H9 (cell line): ENCODE measurements around the gene PASK. TPM values are rescaled to one million over a fixed set of nuclear protein-coding genes. Genes with fewer than 3 reads are reported as not detected.

Source experiments
- DNase-seq: peaks from one replicate; pipeline ENCODE4 v3.0.0-alpha.2; 2017
- H2AFZ ChIP-seq: one replicate; pipeline ENCODE4 v1.6.1; 2013; ENCODE audit warnings: mild to moderate bottlenecking, low read length, control low read depth, moderate library complexity
- H2AK5ac ChIP-seq: 2 replicates; pipeline ENCODE4 v1.6.1; 2013; ENCODE audit warnings: low read length, control low read depth, mixed read lengths; ENCODE audit not compliant: insufficient read length
- H2BK120ac ChIP-seq: one replicate; pipeline ENCODE4 v1.6.1; 2013; ENCODE audit warnings: low read depth, mild to moderate bottlenecking, low read length, control low read depth, inconsistent platforms; ENCODE audit not compliant: poor library complexity, severe bottlenecking
- H2BK12ac ChIP-seq: 2 replicates; pipeline ENCODE4 v1.6.1; 2013; ENCODE audit warnings: low read length, control low read depth, mixed read lengths, low read depth; ENCODE audit not compliant: insufficient read length
- H2BK15ac ChIP-seq: 2 replicates; pipeline ENCODE4 v1.6.1; 2013; ENCODE audit warnings: low read depth, low read length, control low read depth
- H2BK20ac ChIP-seq: one replicate; pipeline ENCODE4 v1.6.1; 2013; ENCODE audit warnings: low read depth, mild to moderate bottlenecking, low read length, control low read depth, inconsistent platforms; ENCODE audit not compliant: poor library complexity, severe bottlenecking
- H2BK5ac ChIP-seq: 2 replicates; pipeline ENCODE4 v1.6.1; 2013; ENCODE audit warnings: low read length, control low read depth, mixed read lengths; ENCODE audit not compliant: insufficient read length
- H3K14ac ChIP-seq: 2 replicates; pipeline ENCODE4 v1.6.1; 2013; ENCODE audit warnings: low read length, control low read depth; ENCODE audit not compliant: insufficient read depth
- H3K18ac ChIP-seq: 2 replicates; pipeline ENCODE4 v1.6.1; 2013; ENCODE audit warnings: low read depth, mild to moderate bottlenecking, mixed read lengths, low read length, control low read depth; ENCODE audit not compliant: insufficient read length
- H3K23ac ChIP-seq: 2 replicates; pipeline ENCODE4 v1.6.1; 2013; ENCODE audit warnings: low read length, control low read depth, mixed read lengths, low read depth; ENCODE audit not compliant: insufficient read length
- H3K23me2 ChIP-seq: 2 replicates; pipeline ENCODE4 v1.6.1; 2013; ENCODE audit warnings: low read depth, mild to moderate bottlenecking, mixed read lengths, low read length, control low read depth; ENCODE audit not compliant: insufficient read length, poor library complexity, severe bottlenecking
- H3K27ac ChIP-seq: 2 replicates; pipeline ENCODE4 v1.5.1; 2013; ENCODE audit warnings: low read length, control low read depth, mixed read lengths, low read depth; ENCODE audit not compliant: insufficient read length
- H3K27me3 ChIP-seq: 2 replicates; pipeline ENCODE4 v1.6.1; 2013; ENCODE audit warnings: low read length, control low read depth, inconsistent platforms; ENCODE audit not compliant: insufficient read depth
- H3K4ac ChIP-seq: 2 replicates; pipeline ENCODE4 v1.6.1; 2013; ENCODE audit warnings: low read depth, mild to moderate bottlenecking, control low read depth, inconsistent platforms, low read length, moderate library complexity
- H3K4me1 ChIP-seq: 2 replicates; pipeline ENCODE4 v1.6.1; 2013; ENCODE audit warnings: low read length, control low read depth, inconsistent platforms; ENCODE audit not compliant: insufficient read depth
- H3K4me2 ChIP-seq: 2 replicates; pipeline ENCODE4 v1.6.1; 2013; ENCODE audit warnings: low read length, control low read depth, mixed read lengths; ENCODE audit not compliant: insufficient read length, insufficient read depth
- H3K56ac ChIP-seq: 2 replicates; pipeline ENCODE4 v1.6.1; 2013; ENCODE audit warnings: low read depth, mild to moderate bottlenecking, mixed read lengths, low read length, control low read depth; ENCODE audit not compliant: insufficient read length
- H3K79me1 ChIP-seq: 2 replicates; pipeline ENCODE4 v1.6.1; 2013; ENCODE audit warnings: low read depth, mild to moderate bottlenecking, moderate library complexity, low read length, control low read depth, inconsistent platforms; ENCODE audit not compliant: insufficient read depth, poor library complexity, severe bottlenecking
- H3K79me2 ChIP-seq: 2 replicates; pipeline ENCODE4 v1.6.1; 2013; ENCODE audit warnings: low read length, control low read depth, inconsistent platforms; ENCODE audit not compliant: insufficient read depth
- H3K9ac ChIP-seq: 2 replicates; pipeline ENCODE4 v1.6.1; 2013; ENCODE audit warnings: low read length, control low read depth, mixed read lengths; ENCODE audit not compliant: insufficient read length; ENCODE audit errors: extremely low read depth
- H3K9me3 ChIP-seq: one replicate; pipeline ENCODE4 v1.6.1; 2013; ENCODE audit warnings: low read depth, low read length, inconsistent platforms; ENCODE audit not compliant: control insufficient read depth
- H3T11ph ChIP-seq: one replicate; pipeline ENCODE4 v1.6.1; 2013; ENCODE audit warnings: mild to moderate bottlenecking, low read length, control low read depth, inconsistent platforms
- H4K20me1 ChIP-seq: one replicate; pipeline ENCODE4 v1.6.1; 2013; ENCODE audit not compliant: control insufficient read depth, insufficient read length, insufficient read depth
- H4K5ac ChIP-seq: 2 replicates; pipeline ENCODE4 v1.6.1; 2013; ENCODE audit warnings: low read depth, mild to moderate bottlenecking, mixed read lengths, low read length, control low read depth; ENCODE audit not compliant: insufficient read length
- H4K8ac ChIP-seq: replicated peaks from 2 replicates; pipeline ENCODE4 v1.6.1; 2013; ENCODE audit warnings: low read length, control low read depth, mixed read lengths, low read depth; ENCODE audit not compliant: insufficient read length
- H4K91ac ChIP-seq: 2 replicates; pipeline ENCODE4 v1.6.1; 2013; ENCODE audit warnings: low read depth, mild to moderate bottlenecking, moderate library complexity, mixed read lengths, low read length, control low read depth; ENCODE audit not compliant: insufficient read length
- H3K27ac Mint-ChIP-seq, 3 experiments: 2 replicates in 2 of 3; 3 replicates in 1 of 3; pipeline ENCODE4 v1.8.0; 2020 to 2021; ENCODE audit warnings: mixed read lengths in 3 of 3, mild to moderate bottlenecking in 1 of 3, moderate library complexity in 1 of 3
- H3K27me3 Mint-ChIP-seq: 2 replicates; pipeline ENCODE4 v1.8.0; 2021; ENCODE audit warnings: low read depth, mild to moderate bottlenecking, moderate library complexity, mixed read lengths
- H3K36me3 Mint-ChIP-seq, 3 experiments: 2 replicates in 2 of 3; 3 replicates in 1 of 3; pipeline ENCODE4 v1.8.0; 2020 to 2021; ENCODE audit warnings: low read depth in 3 of 3, mixed read lengths in 3 of 3; ENCODE audit not compliant: insufficient read depth in 1 of 3
- H3K4me1 Mint-ChIP-seq, 2 experiments: 2 replicates each; pipeline ENCODE4 v1.8.0; 2020; ENCODE audit warnings: mixed read lengths in 2 of 2
- H3K4me3 Mint-ChIP-seq, 2 experiments: 2 replicates in 1 of 2; 3 replicates in 1 of 2; pipeline ENCODE4 v1.8.0; 2020 to 2021; ENCODE audit warnings: mild to moderate bottlenecking in 2 of 2, mixed read lengths in 2 of 2, moderate library complexity in 1 of 2
- H3K9me3 Mint-ChIP-seq, 2 experiments: 2 replicates in 1 of 2; 3 replicates in 1 of 2; pipeline ENCODE4 v1.8.0; 2020; ENCODE audit warnings: mild to moderate bottlenecking in 2 of 2, mixed read lengths in 2 of 2, moderate library complexity in 1 of 2
- WGBS: extraction: QIAGEN DNeasy Blood & Tissue Kit; methylation state at CpG from one replicate; pipeline ENCODE4 v1.1.7; 2013; ENCODE audit warnings: missing lambda C conversion rate, low lambda C conversion rate, mixed read lengths; ENCODE audit not compliant: insufficient read length; ENCODE audit errors: extremely low coverage; 5-methylcytosine and 5-hydroxymethylcytosine counted together
- total RNA-seq: library from RNA; stranded (reverse); gene quantifications from 2 replicates; pipeline ENCODE4 v1.2.1, GENCODE V29; 2021
- TF ChIP-seq, protein P1 (sequence below): fragments of 200-600 bp; sonication (generic); conservative IDR thresholded peaks from 3 replicates; pipeline ENCODE4 v1.8.0; 2021; ENCODE audit warnings: antibody characterized with exemption, mild to moderate bottlenecking

Gene PASK
- total RNA-seq, 1 experiment from 2014 or later = 68.0 TPM

GRCh38 chr2:241068136-241068941 is 80.9 kb downstream of the PASK start:
- H3K79me2 ChIP-seq = no peaks in the 10 kb centered on the region
- H3K27me3 ChIP-seq = no peaks in the 10 kb centered on the region
- no peak overlapping the region for H4K5ac ChIP-seq
- H2BK15ac ChIP-seq = no peak overlapping the region
- no peaks in the 10 kb centered on the region for H3K4me1 ChIP-seq
- H3K23me2 ChIP-seq = no peaks in the 10 kb centered on the region
- no peak overlapping the region for H2BK5ac ChIP-seq
- Mint-ChIP-seq H3K4me3 (no peak overlapping the region), H3K27me3 (no peaks in the 10 kb centered on the region; the same call in 1 of the 2 replicates), H3K36me3 (no peaks in the 10 kb centered on the region), H3K4me1 (peaks cover 2 to 9% of the 10 kb centered on the region in 2 experiments; a peak in 3 of 4 replicates), H3K27ac (no peak overlapping the region; a peak in 1 of 7 replicates), H3K9me3 (no peaks in the 10 kb centered on the region)
- no peak overlapping the region for H3K4ac ChIP-seq
- H3K14ac ChIP-seq = no peak overlapping the region
- H4K8ac ChIP-seq = no peak overlapping the region
- TF ChIP-seq, protein P1, sequence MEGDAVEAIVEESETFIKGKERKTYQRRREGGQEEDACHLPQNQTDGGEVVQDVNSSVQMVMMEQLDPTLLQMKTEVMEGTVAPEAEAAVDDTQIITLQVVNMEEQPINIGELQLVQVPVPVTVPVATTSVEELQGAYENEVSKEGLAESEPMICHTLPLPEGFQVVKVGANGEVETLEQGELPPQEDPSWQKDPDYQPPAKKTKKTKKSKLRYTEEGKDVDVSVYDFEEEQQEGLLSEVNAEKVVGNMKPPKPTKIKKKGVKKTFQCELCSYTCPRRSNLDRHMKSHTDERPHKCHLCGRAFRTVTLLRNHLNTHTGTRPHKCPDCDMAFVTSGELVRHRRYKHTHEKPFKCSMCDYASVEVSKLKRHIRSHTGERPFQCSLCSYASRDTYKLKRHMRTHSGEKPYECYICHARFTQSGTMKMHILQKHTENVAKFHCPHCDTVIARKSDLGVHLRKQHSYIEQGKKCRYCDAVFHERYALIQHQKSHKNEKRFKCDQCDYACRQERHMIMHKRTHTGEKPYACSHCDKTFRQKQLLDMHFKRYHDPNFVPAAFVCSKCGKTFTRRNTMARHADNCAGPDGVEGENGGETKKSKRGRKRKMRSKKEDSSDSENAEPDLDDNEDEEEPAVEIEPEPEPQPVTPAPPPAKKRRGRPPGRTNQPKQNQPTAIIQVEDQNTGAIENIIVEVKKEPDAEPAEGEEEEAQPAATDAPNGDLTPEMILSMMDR = no peak
- H2BK120ac ChIP-seq = no peak overlapping the region
- H3K56ac ChIP-seq = no peak overlapping the region
- no peak overlapping the region for H4K91ac ChIP-seq
- no peak overlapping the region for H2AFZ ChIP-seq
- no peak overlapping the region for H3K9ac ChIP-seq
- no peak overlapping the region for H3T11ph ChIP-seq
- no peak overlapping the region for H2AK5ac ChIP-seq
- no peak overlapping the region for H2BK20ac ChIP-seq
- H3K23ac ChIP-seq = no peak overlapping the region
- WGBS = no CpG with 5 or more reads among the region's 25 CpGs
- no peak overlapping the region for H3K4me2 ChIP-seq
- H3K9me3 ChIP-seq = no peaks in the 10 kb centered on the region
- H4K20me1 ChIP-seq = no peaks in the 10 kb centered on the region
- no peak overlapping the region for H3K18ac ChIP-seq
- no peak for DNase-seq
- H3K79me1 ChIP-seq = no peaks in the 10 kb centered on the region
- H3K27ac ChIP-seq = no peak overlapping the region
- no peak overlapping the region for H2BK12ac ChIP-seq
